Suprapubic skin (tissue), 4 donors: ENCODE data around the gene GUCD1. TPM values are rescaled to one million over a fixed set of nuclear protein-coding genes. Genes with fewer than 3 reads are reported as not detected.
"Not testable (repeated sequence)": the region's sequence is repeated elsewhere in the genome, so short reads cannot be mapped to it uniquely, and the experiment has no call there.

Source experiments
- DNase-seq, 2 donors: peaks; one replicate each; pipeline ENCODE4 v3.0.0-alpha.2; 2019; ENCODE audit warnings: low spot score in 2 of 2
- H3K27ac ChIP-seq: fragments of 200-600 bp; sonication (generic); one replicate; pipeline ENCODE4 v1.5.1; 2019
- H3K27me3 ChIP-seq: fragments of 200-600 bp; sonication (generic); one replicate; pipeline ENCODE4 v1.5.1; 2019
- H3K36me3 ChIP-seq: fragments of 200-600 bp; sonication (generic); one replicate; pipeline ENCODE4 v1.5.1; 2019
- H3K4me1 ChIP-seq: fragments of 200-600 bp; sonication (generic); one replicate; pipeline ENCODE4 v1.5.1; 2019
- H3K4me3 ChIP-seq: fragments of 200-600 bp; sonication (generic); one replicate; pipeline ENCODE4 v1.5.1; 2019; ENCODE audit warnings: mild to moderate bottlenecking
- H3K9me3 ChIP-seq: fragments of 200-600 bp; sonication (generic); one replicate; pipeline ENCODE4 v1.5.1; 2019
- EP300 ChIP-seq: sonication (generic); formaldehyde crosslinking; IDR thresholded peaks from one replicate; pipeline ENCODE4 v1.6.1; 2017; ENCODE audit warnings: antibody characterized with exemption
- POLR2A ChIP-seq, 2 donors: fragments of 450-650 bp; IDR thresholded peaks; one replicate each; pipeline ENCODE4 v1.6.1; 2017; ENCODE audit warnings: antibody characterized with exemption in 2 of 2, mild to moderate bottlenecking in 2 of 2, moderate library complexity in 2 of 2
- POLR2AphosphoS5 ChIP-seq, 3 donors: sonication (generic); formaldehyde crosslinking; IDR thresholded peaks; one replicate each; pipeline ENCODE4 v1.6.1; 2017; ENCODE audit warnings: antibody characterized with exemption in 3 of 3
- WGBS: methylation state at CpG from one replicate; pipeline ENCODE4 v1.1.5; 2018; 5-methylcytosine and 5-hydroxymethylcytosine counted together
- total RNA-seq, 4 donors: library from RNA; depleted of rRNA; stranded (reverse); fragments of >200 nt; gene quantifications; one replicate each; pipeline ENCODE4 v1.1.0, GENCODE V29; 2016
- TF ChIP-seq, protein P1 (sequence below), 2 donors: fragments of 200-600 bp in 1 of 2; fragments of 450-650 bp in 1 of 2; sonication (generic) in 1 of 2; IDR thresholded peaks; one replicate each; pipeline ENCODE4 v1.5.1; 2016 to 2019; ENCODE audit warnings: antibody characterized with exemption in 2 of 2, mild to moderate bottlenecking in 1 of 2, moderate library complexity in 1 of 2

The GUCD1 gene
- total RNA-seq, 4 donors from 2014 or later = 75.2 to 97.5 (median 93.0) TPM

DNA sequence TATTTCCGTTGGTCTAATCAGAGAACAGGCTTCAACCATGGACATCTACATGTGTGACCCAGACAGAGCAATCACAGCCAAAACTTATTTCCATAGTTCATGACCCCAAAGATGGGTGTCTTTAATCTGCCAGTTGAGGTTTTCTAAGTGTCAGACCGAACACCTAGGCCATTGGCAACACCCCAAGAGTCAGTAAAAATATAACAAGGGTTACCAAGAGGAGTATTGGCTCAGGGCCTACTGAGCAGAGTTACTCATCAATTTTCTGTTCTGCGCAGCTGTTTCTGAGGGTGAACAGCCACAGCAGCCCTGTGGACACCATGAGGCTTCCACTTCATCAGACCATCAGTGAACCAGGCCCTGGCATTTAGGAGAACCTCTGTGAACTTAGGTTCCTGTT is 18.8 kb downstream of the GUCD1 start:
- Histone ChIP-seq H3K4me3 (no peak overlapping the region), H3K4me1 (no peaks in the 10 kb centered on the region), H3K9me3 (no peaks in the 10 kb centered on the region), H3K27ac (no peak overlapping the region), H3K27me3 (no peaks in the 10 kb centered on the region), H3K36me3 (peaks cover 18% of the 10 kb centered on the region)
- WGBS = 87% methylated on average over 3 of the region's 3 CpGs
- TF ChIP-seq POLR2AphosphoS5 (IDR thresholded peaks at IDR 0.05) (no peak), EP300 (no peak), POLR2A (IDR thresholded peaks at IDR 0.05) (no peak)
- TF ChIP-seq, protein P1, sequence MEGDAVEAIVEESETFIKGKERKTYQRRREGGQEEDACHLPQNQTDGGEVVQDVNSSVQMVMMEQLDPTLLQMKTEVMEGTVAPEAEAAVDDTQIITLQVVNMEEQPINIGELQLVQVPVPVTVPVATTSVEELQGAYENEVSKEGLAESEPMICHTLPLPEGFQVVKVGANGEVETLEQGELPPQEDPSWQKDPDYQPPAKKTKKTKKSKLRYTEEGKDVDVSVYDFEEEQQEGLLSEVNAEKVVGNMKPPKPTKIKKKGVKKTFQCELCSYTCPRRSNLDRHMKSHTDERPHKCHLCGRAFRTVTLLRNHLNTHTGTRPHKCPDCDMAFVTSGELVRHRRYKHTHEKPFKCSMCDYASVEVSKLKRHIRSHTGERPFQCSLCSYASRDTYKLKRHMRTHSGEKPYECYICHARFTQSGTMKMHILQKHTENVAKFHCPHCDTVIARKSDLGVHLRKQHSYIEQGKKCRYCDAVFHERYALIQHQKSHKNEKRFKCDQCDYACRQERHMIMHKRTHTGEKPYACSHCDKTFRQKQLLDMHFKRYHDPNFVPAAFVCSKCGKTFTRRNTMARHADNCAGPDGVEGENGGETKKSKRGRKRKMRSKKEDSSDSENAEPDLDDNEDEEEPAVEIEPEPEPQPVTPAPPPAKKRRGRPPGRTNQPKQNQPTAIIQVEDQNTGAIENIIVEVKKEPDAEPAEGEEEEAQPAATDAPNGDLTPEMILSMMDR (IDR thresholded peaks at IDR 0.05) = no peak
- DNase-seq = no peak

DNA sequence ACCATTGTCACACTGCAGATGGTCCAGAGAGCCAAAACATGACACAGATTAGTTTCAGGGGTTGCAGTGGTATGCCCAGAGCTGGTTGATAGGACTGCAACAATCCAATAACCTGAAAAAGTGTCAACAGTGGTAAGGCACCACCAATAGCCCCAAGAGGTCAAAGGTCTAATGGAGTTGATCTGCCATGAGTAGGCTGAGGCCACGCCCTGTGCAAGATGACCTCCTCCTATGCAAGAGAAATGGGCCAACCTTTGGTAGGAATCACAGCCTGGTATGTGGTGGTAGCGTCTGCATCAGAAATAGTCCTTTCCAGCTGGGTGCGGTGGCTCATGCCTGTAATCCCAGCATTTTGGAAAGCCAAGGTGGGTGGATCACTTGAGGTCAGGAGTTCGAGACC is 19.6 kb downstream of the GUCD1 start:
- no peak overlapping the region for H3K4me3 ChIP-seq
- H3K27me3 ChIP-seq = no peaks in the 10 kb centered on the region
- H3K9me3 ChIP-seq = no peaks in the 10 kb centered on the region
- no peak for DNase-seq
- 100% methylated on average over 4 of the region's 4 CpGs for WGBS
- H3K36me3 ChIP-seq = peaks cover 11% of the 10 kb centered on the region
- H3K4me1 ChIP-seq = no peaks in the 10 kb centered on the region
- TF ChIP-seq POLR2AphosphoS5 (IDR thresholded peaks at IDR 0.05) = no peak
- no peak for TF ChIP-seq POLR2A (IDR thresholded peaks at IDR 0.05)
- TF ChIP-seq EP300 = no peak
- TF ChIP-seq, protein P1 (IDR thresholded peaks at IDR 0.05) = no peak
- no peak overlapping the region for H3K27ac ChIP-seq

DNA sequence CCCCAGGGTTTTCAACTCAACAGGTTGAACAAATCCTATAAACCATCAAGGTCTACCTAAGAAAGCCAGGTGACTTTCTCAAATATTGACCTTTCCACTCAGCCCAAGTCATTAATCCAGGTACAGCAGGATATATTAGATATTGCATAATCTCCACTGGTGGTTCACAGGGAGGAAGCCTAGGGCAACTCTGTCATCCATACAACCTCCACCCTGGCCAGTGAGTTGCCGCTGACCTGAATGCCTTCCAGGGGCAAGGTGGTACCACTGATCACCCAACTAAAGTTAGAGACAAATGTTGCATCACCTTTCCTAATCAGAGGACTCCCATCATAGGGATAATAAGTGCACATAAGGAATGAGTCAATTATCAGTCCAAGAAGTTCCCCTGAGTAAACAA is 22.9 kb downstream of the GUCD1 start:
- TF ChIP-seq POLR2A (IDR thresholded peaks at IDR 0.05) (no peak), EP300 (no peak), POLR2AphosphoS5 (IDR thresholded peaks at IDR 0.05) (no peak)
- TF ChIP-seq, protein P1 (IDR thresholded peaks at IDR 0.05) = no peak
- Histone ChIP-seq H3K9me3 (no peaks in the 10 kb centered on the region), H3K27ac (no peak overlapping the region), H3K4me3 (no peak overlapping the region), H3K36me3 (no peaks in the 10 kb centered on the region), H3K27me3 (no peaks in the 10 kb centered on the region), H3K4me1 (no peaks in the 10 kb centered on the region)
- 100% methylated on average over 1 of the region's 1 CpG for WGBS
- DNase-seq = no peak

DNA sequence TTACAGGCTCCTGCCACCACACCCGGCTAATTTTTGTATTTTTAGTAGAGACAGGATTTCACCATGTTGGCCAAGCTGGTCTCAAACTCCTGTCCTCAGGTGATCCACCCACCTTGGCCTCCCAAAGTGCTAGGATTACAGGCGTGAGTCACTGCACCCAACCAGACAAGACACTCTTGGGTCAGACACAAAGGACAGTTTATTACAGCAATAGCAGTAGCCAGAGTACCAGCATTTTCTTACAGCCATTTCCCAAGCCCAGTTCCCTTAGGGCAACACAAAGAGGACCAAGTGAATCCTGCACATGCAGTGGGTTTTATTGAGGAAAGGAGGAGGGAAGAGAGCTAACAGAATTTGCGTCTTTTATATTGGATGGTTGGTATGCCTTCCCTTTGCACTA is 24.0 kb downstream of the GUCD1 start:
- H3K4me1 ChIP-seq, H3K4me3 ChIP-seq, DNase-seq, H3K27me3 ChIP-seq, H3K9me3 ChIP-seq, H3K36me3 ChIP-seq, H3K27ac ChIP-seq: not testable (repeated sequence)
- WGBS = 73% methylated on average over 3 of the region's 3 CpGs

DNA sequence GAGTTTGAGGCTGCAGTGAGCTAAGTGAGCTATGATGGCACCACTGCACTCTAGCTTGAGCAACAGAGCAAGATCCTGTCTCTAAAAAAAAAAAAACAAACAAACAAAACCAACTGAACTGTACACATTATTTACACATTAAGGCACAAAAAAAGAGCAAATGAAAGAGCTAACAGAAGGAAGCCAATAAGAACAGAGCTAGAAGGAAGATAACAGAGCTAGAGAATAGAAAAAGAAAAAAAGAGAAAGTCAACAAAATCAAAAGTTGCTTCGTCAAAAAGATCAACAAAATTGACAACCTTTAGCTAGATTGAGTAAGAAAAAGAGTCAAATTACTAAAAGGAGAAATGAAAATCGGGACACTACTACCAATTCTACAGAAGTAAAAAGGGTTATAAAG is 25.0 kb downstream of the GUCD1 start:
- no peaks in the 10 kb centered on the region for H3K9me3 ChIP-seq
- no peaks in the 10 kb centered on the region for H3K27me3 ChIP-seq
- no peak overlapping the region for H3K4me3 ChIP-seq
- peaks cover 10% of the 10 kb centered on the region for H3K4me1 ChIP-seq
- TF ChIP-seq POLR2AphosphoS5 (IDR thresholded peaks at IDR 0.05) (no peak), EP300 (no peak), POLR2A (IDR thresholded peaks at IDR 0.05) (no peak)
- TF ChIP-seq, protein P1 (IDR thresholded peaks at IDR 0.05) = no peak
- H3K27ac ChIP-seq = no peak overlapping the region
- no peaks in the 10 kb centered on the region for H3K36me3 ChIP-seq
- WGBS = 81% methylated on average over 2 of the region's 2 CpGs
- DNase-seq = no peak

DNA sequence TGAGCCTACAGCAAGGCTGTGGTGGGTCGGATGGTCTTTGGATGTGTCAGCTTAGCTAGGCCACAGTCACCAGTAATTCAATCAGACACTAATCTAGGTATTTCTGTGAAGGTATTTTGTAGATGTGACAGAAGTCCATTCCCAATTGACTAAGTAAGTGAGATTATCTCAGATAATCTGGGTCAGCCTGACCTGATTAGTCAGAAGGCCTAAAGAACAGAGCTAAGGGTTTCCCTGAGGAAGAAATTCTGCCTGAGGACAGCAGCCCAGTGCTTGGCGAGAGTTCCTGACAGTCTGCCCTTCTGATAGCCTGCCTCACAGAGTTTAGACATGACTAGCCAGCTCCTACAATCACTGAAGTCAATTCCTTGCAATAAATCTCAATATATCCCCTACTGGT is 28.7 kb downstream of the GUCD1 start:
- WGBS = 85% methylated on average over 2 of the region's 2 CpGs
- Histone ChIP-seq H3K4me1 (peaks cover 19% of the 10 kb centered on the region), H3K27me3 (no peaks in the 10 kb centered on the region), H3K9me3 (no peaks in the 10 kb centered on the region), H3K36me3 (no peaks in the 10 kb centered on the region), H3K4me3 (no peak overlapping the region), H3K27ac (no peak overlapping the region)
- DNase-seq = no peak
- no peak for TF ChIP-seq POLR2A (IDR thresholded peaks at IDR 0.05)
- TF ChIP-seq, protein P1 (IDR thresholded peaks at IDR 0.05) = no peak
- TF ChIP-seq POLR2AphosphoS5 (IDR thresholded peaks at IDR 0.05) = no peak
- no peak for TF ChIP-seq EP300
